Heart right ventricle (tissue), 16 donors: ENCODE measurements around the gene COL12A1. TPM values are rescaled to one million over a fixed set of nuclear protein-coding genes. Genes with fewer than 3 reads are reported as not detected.

Experiments used
- ATAC-seq, 8 donors: fragments of 200-7000 bp; cut with Tn5 transposase; one replicate each; pipeline ENCODE4 v1.9.1; 2020; ENCODE audit warnings: mild to moderate bottlenecking in 8 of 8, moderate library complexity in 8 of 8, moderate number of reproducible peaks in 1 of 8
- DNase-seq, 2 donors: peaks; one replicate each; pipeline ENCODE4 v3.0.0-alpha.2; 2020
- H3K27ac ChIP-seq, 10 donors: fragments of 200-600 bp; sonication (generic) in 2 of 10; one replicate each; pipeline versions ENCODE4 v1.5.0 to v1.8.0; 2020 to 2022; ENCODE audit warnings: mild to moderate bottlenecking in 3 of 10
- H3K27me3 ChIP-seq, 7 donors: fragments of 200-600 bp; one replicate each; pipeline ENCODE4 v1.8.0; 2021 to 2022; ENCODE audit warnings: mild to moderate bottlenecking in 2 of 7
- H3K36me3 ChIP-seq, 9 donors: fragments of 200-600 bp; sonication (generic) in 1 of 9; one replicate each; pipeline versions ENCODE4 v1.5.0 to v1.8.0; 2020 to 2022; ENCODE audit warnings: mild to moderate bottlenecking in 2 of 9
- H3K4me1 ChIP-seq, 9 donors: fragments of 200-600 bp; sonication (generic) in 1 of 9; one replicate each; pipeline versions ENCODE4 v1.5.0 to v1.8.0; 2020 to 2022; ENCODE audit warnings: mild to moderate bottlenecking in 4 of 9
- H3K4me3 ChIP-seq, 10 donors: fragments of 200-600 bp; sonication (generic) in 2 of 10; one replicate each; pipeline versions ENCODE4 v1.5.0 to v1.8.0; 2020 to 2022; ENCODE audit warnings: mild to moderate bottlenecking in 7 of 10, moderate library complexity in 2 of 10
- H3K9me3 ChIP-seq, 11 donors: fragments of 200-600 bp in 10 of 11; sonication (generic) in 2 of 11; one replicate each; pipeline versions ENCODE4 v1.5.0 to v1.8.0; 2013 to 2022; ENCODE audit warnings: mild to moderate bottlenecking in 2 of 11, control low read depth in 1 of 11, moderate library complexity in 1 of 11
- CTCF ChIP-seq, 9 donors: fragments of 200-600 bp; sonication (generic) in 2 of 9; IDR thresholded peaks; one replicate each; pipeline versions ENCODE4 v1.5.0 to v1.8.0; 2021 to 2022; ENCODE audit warnings: antibody characterized with exemption in 9 of 9, mild to moderate bottlenecking in 5 of 9, moderate library complexity in 1 of 9
- WGBS, 2 donors: extraction: QIAGEN DNeasy Blood & Tissue Kit; methylation state at CpG; one replicate each; pipeline ENCODE4 v1.1.7; 2013; ENCODE audit warnings: inconsistent platforms in 1 of 2; 5-methylcytosine and 5-hydroxymethylcytosine counted together
- intact Hi-C, 10 donors: fragments of 100-400 bp; cut with DNase I; formaldehyde crosslinking; loops; one replicate each; pipeline versions ENCODE4 v1.11.1 to v1.14.2; 2022
- polyA plus RNA-seq, 2 donors: library from polyadenylated mRNA; stranded (reverse); fragments of 200-250 nt; gene quantifications; one replicate each; pipeline ENCODE4 v1.2.3, GENCODE V29; 2013
- total RNA-seq, 10 donors: library from RNA; stranded (reverse); fragmentation: NEBNext Ultra II Directional in 3 of 10; extraction: Animal tissue kit (Norgen Biotek cat#: 25700) in 3 of 10; gene quantifications; one replicate each; pipeline versions ENCODE4 v1.2.1 to v1.2.4, GENCODE V29; 2021 to 2023
- donor health status: Arrhythmogenic right ventricular cardiomyopathy.
- donor health status: ischemic (EF 13 %, LVEDD 7.1; RV severe dilation, severe dysfunction).
- donor health status: healthy with polysubstance abuse.
- donor health status: DM: no; HTN: yes; CAD: no.
- donor health status: DM: no; HTN: no; CAD: no.
- donor health status: ischemic (EF 25% LVEDD 6.9; RV normal size, moderate dysfunction).
- donor health status: ischemic (EF 25% LVEDD 5.7; RV mildly dilated, moderate dysfunction).
- donor health status: healthy.
- donor health status: DM: yes; HTN: yes; CAD: no.
- donor health status: Ischemic cardiomyopathy.
- donor health status: ischemic (EF 35%, LVEDD 5.7; RV mildly dilated, moderate dysfunction).
- donor health status: nonischemic (EF 11% LVEDD 7.7; RV severe dilation, severe dysfunction).
- donor health status: DM: yes; HTN: yes; CAD: no.
- donor health status: PGD.
- donor health status: ischemic (EF 29% LVEDD 5.4; RV normal size, mild dysfunction).
- donor health status: nonischemic (EF 23%, LVEDD 6.1; RV moderate dilation, normal function).

COL12A1 gene
- total and polyA plus RNA-seq, 12 donors, result 5.7 to 27.0 (median 16.1) TPM

- TF ChIP-seq CTCF (IDR thresholded peaks at IDR 0.05), result no peak
- intact Hi-C loops, result loop anchor here in 1 of 10 donors (10.0 kb wide), 1 partner anchor 676 kb away; no protein-coding TSS in a partner anchor
- ATAC-seq, result no peak
- Histone ChIP-seq H3K4me3 (no peak overlapping the region), H3K9me3 (no peaks in the 10 kb centered on the region), H3K4me1 (peaks cover 0 to 3% (median 0%) of the 10 kb centered on the region in 9 donors), H3K27ac (no peak overlapping the region), H3K36me3 (peaks cover 0 to 24% (median 0%) of the 10 kb centered on the region in 9 donors), H3K27me3 (peaks cover 0 to 1% (median 0%) of the 10 kb centered on the region in 7 donors)
- WGBS, 2 donors, result 93 to 100% methylated on average over 1 of the region's 1 CpG
- DNase-seq, result no peak
These were observed 115.3 kb downstream of the COL12A1 start for GRCh38 chr6:75090576-75090975.

GRCh38 chr6:75089921-75090320 is 115.9 kb downstream of the COL12A1 start:
- ATAC-seq (no peak), DNase-seq (no peak)
- peaks cover 0 to 3% (median 0%) of the 10 kb centered on the region in 9 donors for H3K4me1 ChIP-seq
- H3K9me3 ChIP-seq, result no peaks in the 10 kb centered on the region
- H3K36me3 ChIP-seq, result peaks cover 0 to 30% (median 2%) of the 10 kb centered on the region in 9 donors
- 85 to 93% methylated on average over 8 of the region's 8 CpGs for WGBS, 2 donors
- H3K27me3 ChIP-seq, result peaks cover 0 to 8% (median 0%) of the 10 kb centered on the region in 7 donors
- no peak overlapping the region for H3K27ac ChIP-seq
- no peak overlapping the region for H3K4me3 ChIP-seq
- intact Hi-C loops, result loop anchor here in 1 of 10 donors (10.0 kb wide), 1 partner anchor 675 kb away; no protein-coding TSS in a partner anchor
- TF ChIP-seq CTCF (IDR thresholded peaks at IDR 0.05), result no peak

GRCh38 chr6:75089151-75089897 is 116.5 kb downstream of the COL12A1 start:
- DNase-seq, result no peak
- no peak for TF ChIP-seq CTCF (IDR thresholded peaks at IDR 0.05)
- Histone ChIP-seq H3K27ac (no peak overlapping the region), H3K4me1 (peaks cover 0 to 3% (median 0%) of the 10 kb centered on the region in 9 donors), H3K4me3 (no peak overlapping the region), H3K36me3 (peaks cover 0 to 36% (median 5%) of the 10 kb centered on the region in 9 donors), H3K27me3 (peaks cover 0 to 14% (median 0%) of the 10 kb centered on the region in 7 donors), H3K9me3 (no peaks in the 10 kb centered on the region)
- 80 to 87% methylated on average over 2 of the region's 2 CpGs for WGBS, 2 donors
- ATAC-seq, result no peak
- intact Hi-C loops, result no loop called here

GRCh38 chr6:75085931-75086635 is 119.8 kb downstream of the COL12A1 start:
- ATAC-seq (no peak), DNase-seq (no peak)
- WGBS, 2 donors, result 88 to 94% methylated on average over 13 of the region's 13 CpGs
- Histone ChIP-seq H3K27me3 (peaks cover 0 to 16% (median 0%) of the 10 kb centered on the region in 7 donors), H3K4me3 (no peak overlapping the region), H3K4me1 (no peaks in the 10 kb centered on the region), H3K27ac (no peak overlapping the region), H3K36me3 (peaks cover 0 to 36% (median 5%) of the 10 kb centered on the region in 9 donors), H3K9me3 (no peaks in the 10 kb centered on the region)
- no peak for TF ChIP-seq CTCF (IDR thresholded peaks at IDR 0.05)
- intact Hi-C loops, result no loop called here
